ENCODE measurements around the gene TMTC3.

- TF ChIP-seq CTCF (IDR thresholded peaks at IDR 0.05; ENCODE audit: insufficient read depth, low read length, poor library complexity, severe bottlenecking) = no peak
- no peak for TF ChIP-seq EZH2phosphoT487 (conservative IDR thresholded peaks at IDR 0.05; ENCODE audit: low read length)
These were observed 15.0 kb upstream of the TMTC3 start for GRCh38 chr12:88127099-88127498.

Measured in SU-DHL-6 (cell line).